ENCODE results near the gene SRPRB. TPM values are rescaled to one million over a fixed set of nuclear protein-coding genes. Genes with fewer than 3 reads are reported as not detected.

The SRPRB gene
- total and polyA plus RNA-seq, 9 of the 15 experiments (the other 6 are each of a cell fraction or from before 2014, with no cell fraction given), result 29.5 to 66.0 (median 41.4) TPM

DNA sequence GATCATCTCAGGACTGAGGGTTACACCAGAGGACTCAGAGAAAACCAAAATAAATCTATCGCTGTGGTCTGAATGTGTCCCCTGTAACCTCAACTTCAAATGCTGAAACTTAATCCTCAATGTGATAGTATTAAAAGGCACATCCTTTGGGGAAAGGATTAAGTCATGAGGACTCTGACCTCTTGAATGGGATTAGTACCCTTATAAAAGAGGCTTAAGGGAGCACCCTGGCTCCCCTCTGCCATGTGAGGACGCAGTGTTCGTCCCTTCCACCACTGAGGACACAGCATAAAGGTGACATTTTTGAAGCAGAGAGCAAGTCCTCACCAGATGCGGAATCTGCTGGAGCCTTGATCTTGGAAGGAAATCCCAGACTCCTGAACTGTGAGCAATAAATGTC lies 39.5 kb downstream of the SRPRB start:
- no TSS peak for BruUV-seq (replicated peaks)
- H3K36me3 ChIP-seq (ENCODE audit: control insufficient read depth, insufficient read depth, low read length), result no peaks in the 10 kb centered on the region
- no peaks in the 10 kb centered on the region for H3K27me3 ChIP-seq (ENCODE audit: control insufficient read depth in 2 of 2, insufficient read depth in 2 of 2, low read length in 2 of 2)
- 73% methylated on average over 4 of the region's 4 CpGs for WGBS (ENCODE audit: insufficient coverage, low coverage, missing lambda C conversion rate)
- H3K4me1 ChIP-seq (replicated peaks in 1 of 2; ENCODE audit: control insufficient read depth in 2 of 2, insufficient read depth in 2 of 2, low read length in 2 of 2), result peaks cover 9 to 12% of the 10 kb centered on the region in 2 experiments; a peak in 4 of 5 replicates
- in situ Hi-C loops (cut with MboI), result no loop called here
- H3K79me2 ChIP-seq (ENCODE audit: control insufficient read depth, insufficient read depth, low read length), result no peaks in the 10 kb centered on the region; the same call in 2 of the 3 replicates
- H3K9me1 ChIP-seq (ENCODE audit: control insufficient read depth, insufficient read depth, low read length), result no peaks in the 10 kb centered on the region
- no peak overlapping the region for H3K4me3 ChIP-seq
- POLR2A ChIA-PET, result no interaction called here
- no peak overlapping the region for H3K9ac ChIP-seq (ENCODE audit: insufficient read depth in 1 of 2, low read depth in 2 of 2, low read length in 2 of 2)
- ATAC-seq, result no peak
- no peak for DNase-seq (ENCODE audit: extremely low read depth in 1 of 4, low spot score in 3 of 4)
- H3K4me2 ChIP-seq (ENCODE audit: insufficient read depth, low read length), result no peak overlapping the region
- no peaks in the 10 kb centered on the region for H4K20me1 ChIP-seq (replicated peaks; ENCODE audit: control insufficient read depth, insufficient read depth, low read length)
- no peak overlapping the region for H3K27ac ChIP-seq (ENCODE audit: extremely low read depth, low read depth, low read length)
- CTCF ChIA-PET (ENCODE audit: low intra/inter-chr PET ratio), result no interaction called here
- intact Hi-C loops (cut with micrococcal nuclease), result no loop called here
- no peak overlapping the region for H2AFZ ChIP-seq (ENCODE audit: low read depth, low read length)
- H3K9me3 ChIP-seq (replicated peaks; ENCODE audit: control insufficient read depth, insufficient read depth, low read depth, low read length), result no peaks in the 10 kb centered on the region
- FAIRE-seq, result no peak
- TF ChIP-seq BRD9 (IDR thresholded peaks at IDR 0.05; ENCODE audit: low read depth, partially characterized antibody) (no peak), SRSF1 (IDR thresholded peaks at IDR 0.05; ENCODE audit: low read depth, low read length) (no peak), EP300 (IDR thresholded peaks at IDR 0.05; ENCODE audit: low read length) (no peak), ZNF780A (CRISPR knock-in tag; IDR thresholded peaks at IDR 0.05) (no peak), ZNF766 (CRISPR knock-in tag; conservative IDR thresholded peaks at IDR 0.05) (no peak)
- TF ChIP-seq, protein P1, sequence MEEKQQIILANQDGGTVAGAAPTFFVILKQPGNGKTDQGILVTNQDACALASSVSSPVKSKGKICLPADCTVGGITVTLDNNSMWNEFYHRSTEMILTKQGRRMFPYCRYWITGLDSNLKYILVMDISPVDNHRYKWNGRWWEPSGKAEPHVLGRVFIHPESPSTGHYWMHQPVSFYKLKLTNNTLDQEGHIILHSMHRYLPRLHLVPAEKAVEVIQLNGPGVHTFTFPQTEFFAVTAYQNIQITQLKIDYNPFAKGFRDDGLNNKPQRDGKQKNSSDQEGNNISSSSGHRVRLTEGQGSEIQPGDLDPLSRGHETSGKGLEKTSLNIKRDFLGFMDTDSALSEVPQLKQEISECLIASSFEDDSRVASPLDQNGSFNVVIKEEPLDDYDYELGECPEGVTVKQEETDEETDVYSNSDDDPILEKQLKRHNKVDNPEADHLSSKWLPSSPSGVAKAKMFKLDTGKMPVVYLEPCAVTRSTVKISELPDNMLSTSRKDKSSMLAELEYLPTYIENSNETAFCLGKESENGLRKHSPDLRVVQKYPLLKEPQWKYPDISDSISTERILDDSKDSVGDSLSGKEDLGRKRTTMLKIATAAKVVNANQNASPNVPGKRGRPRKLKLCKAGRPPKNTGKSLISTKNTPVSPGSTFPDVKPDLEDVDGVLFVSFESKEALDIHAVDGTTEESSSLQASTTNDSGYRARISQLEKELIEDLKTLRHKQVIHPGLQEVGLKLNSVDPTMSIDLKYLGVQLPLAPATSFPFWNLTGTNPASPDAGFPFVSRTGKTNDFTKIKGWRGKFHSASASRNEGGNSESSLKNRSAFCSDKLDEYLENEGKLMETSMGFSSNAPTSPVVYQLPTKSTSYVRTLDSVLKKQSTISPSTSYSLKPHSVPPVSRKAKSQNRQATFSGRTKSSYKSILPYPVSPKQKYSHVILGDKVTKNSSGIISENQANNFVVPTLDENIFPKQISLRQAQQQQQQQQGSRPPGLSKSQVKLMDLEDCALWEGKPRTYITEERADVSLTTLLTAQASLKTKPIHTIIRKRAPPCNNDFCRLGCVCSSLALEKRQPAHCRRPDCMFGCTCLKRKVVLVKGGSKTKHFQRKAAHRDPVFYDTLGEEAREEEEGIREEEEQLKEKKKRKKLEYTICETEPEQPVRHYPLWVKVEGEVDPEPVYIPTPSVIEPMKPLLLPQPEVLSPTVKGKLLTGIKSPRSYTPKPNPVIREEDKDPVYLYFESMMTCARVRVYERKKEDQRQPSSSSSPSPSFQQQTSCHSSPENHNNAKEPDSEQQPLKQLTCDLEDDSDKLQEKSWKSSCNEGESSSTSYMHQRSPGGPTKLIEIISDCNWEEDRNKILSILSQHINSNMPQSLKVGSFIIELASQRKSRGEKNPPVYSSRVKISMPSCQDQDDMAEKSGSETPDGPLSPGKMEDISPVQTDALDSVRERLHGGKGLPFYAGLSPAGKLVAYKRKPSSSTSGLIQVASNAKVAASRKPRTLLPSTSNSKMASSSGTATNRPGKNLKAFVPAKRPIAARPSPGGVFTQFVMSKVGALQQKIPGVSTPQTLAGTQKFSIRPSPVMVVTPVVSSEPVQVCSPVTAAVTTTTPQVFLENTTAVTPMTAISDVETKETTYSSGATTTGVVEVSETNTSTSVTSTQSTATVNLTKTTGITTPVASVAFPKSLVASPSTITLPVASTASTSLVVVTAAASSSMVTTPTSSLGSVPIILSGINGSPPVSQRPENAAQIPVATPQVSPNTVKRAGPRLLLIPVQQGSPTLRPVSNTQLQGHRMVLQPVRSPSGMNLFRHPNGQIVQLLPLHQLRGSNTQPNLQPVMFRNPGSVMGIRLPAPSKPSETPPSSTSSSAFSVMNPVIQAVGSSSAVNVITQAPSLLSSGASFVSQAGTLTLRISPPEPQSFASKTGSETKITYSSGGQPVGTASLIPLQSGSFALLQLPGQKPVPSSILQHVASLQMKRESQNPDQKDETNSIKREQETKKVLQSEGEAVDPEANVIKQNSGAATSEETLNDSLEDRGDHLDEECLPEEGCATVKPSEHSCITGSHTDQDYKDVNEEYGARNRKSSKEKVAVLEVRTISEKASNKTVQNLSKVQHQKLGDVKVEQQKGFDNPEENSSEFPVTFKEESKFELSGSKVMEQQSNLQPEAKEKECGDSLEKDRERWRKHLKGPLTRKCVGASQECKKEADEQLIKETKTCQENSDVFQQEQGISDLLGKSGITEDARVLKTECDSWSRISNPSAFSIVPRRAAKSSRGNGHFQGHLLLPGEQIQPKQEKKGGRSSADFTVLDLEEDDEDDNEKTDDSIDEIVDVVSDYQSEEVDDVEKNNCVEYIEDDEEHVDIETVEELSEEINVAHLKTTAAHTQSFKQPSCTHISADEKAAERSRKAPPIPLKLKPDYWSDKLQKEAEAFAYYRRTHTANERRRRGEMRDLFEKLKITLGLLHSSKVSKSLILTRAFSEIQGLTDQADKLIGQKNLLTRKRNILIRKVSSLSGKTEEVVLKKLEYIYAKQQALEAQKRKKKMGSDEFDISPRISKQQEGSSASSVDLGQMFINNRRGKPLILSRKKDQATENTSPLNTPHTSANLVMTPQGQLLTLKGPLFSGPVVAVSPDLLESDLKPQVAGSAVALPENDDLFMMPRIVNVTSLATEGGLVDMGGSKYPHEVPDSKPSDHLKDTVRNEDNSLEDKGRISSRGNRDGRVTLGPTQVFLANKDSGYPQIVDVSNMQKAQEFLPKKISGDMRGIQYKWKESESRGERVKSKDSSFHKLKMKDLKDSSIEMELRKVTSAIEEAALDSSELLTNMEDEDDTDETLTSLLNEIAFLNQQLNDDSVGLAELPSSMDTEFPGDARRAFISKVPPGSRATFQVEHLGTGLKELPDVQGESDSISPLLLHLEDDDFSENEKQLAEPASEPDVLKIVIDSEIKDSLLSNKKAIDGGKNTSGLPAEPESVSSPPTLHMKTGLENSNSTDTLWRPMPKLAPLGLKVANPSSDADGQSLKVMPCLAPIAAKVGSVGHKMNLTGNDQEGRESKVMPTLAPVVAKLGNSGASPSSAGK (IDR thresholded peaks at IDR 0.05), result no peak
- TF ChIP-seq, protein P2, sequence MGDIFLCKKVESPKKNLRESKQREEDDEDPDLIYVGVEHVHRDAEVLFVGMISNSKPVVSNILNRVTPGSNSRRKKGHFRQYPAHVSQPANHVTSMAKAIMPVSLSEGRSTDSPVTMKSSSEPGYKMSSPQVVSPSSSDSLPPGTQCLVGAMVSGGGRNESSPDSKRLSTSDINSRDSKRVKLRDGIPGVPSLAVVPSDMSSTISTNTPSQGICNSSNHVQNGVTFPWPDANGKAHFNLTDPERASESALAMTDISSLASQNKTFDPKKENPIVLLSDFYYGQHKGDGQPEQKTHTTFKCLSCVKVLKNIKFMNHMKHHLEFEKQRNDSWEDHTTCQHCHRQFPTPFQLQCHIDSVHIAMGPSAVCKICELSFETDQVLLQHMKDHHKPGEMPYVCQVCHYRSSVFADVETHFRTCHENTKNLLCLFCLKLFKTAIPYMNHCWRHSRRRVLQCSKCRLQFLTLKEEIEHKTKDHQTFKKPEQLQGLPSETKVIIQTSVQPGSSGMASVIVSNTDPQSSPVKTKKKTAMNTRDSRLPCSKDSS (IDR thresholded peaks at IDR 0.05; ENCODE audit: low read depth, partially characterized antibody), result no peak
- TF ChIP-seq, protein P3, sequence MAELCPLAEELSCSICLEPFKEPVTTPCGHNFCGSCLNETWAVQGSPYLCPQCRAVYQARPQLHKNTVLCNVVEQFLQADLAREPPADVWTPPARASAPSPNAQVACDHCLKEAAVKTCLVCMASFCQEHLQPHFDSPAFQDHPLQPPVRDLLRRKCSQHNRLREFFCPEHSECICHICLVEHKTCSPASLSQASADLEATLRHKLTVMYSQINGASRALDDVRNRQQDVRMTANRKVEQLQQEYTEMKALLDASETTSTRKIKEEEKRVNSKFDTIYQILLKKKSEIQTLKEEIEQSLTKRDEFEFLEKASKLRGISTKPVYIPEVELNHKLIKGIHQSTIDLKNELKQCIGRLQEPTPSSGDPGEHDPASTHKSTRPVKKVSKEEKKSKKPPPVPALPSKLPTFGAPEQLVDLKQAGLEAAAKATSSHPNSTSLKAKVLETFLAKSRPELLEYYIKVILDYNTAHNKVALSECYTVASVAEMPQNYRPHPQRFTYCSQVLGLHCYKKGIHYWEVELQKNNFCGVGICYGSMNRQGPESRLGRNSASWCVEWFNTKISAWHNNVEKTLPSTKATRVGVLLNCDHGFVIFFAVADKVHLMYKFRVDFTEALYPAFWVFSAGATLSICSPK (IDR thresholded peaks at IDR 0.05; ENCODE audit: borderline replicate concordance), result no peak
